GM12872 (cell line): ENCODE data around the gene RBM20.

Experiments used
- CTCF ChIP-seq: IDR thresholded peaks from 3 replicates; pipeline ENCODE4 v1.5.1; 2011; ENCODE audit warnings: low read depth, mild to moderate bottlenecking, low read length, moderate library complexity; ENCODE audit not compliant: insufficient read depth

RBM20 gene

GRCh38 chr10:110694820-110695538, 50.8 kb downstream of the RBM20 start:
- no peak for TF ChIP-seq CTCF

- no peak for TF ChIP-seq CTCF
Observed at GRCh38 chr10:110695539-110695886, 51.4 kb downstream of the RBM20 start.

GRCh38 chr10:110696436-110696835, 52.3 kb downstream of the RBM20 start:
- TF ChIP-seq CTCF: no peak

GRCh38 chr10:110698340-110698739, 54.2 kb downstream of the RBM20 start:
- no peak for TF ChIP-seq CTCF

- TF ChIP-seq CTCF: no peak
Observed at GRCh38 chr10:110698782-110699201, 54.7 kb downstream of the RBM20 start.

- TF ChIP-seq CTCF: no peak
Observed at GRCh38 chr10:110699859-110700468, 55.8 kb downstream of the RBM20 start.

- TF ChIP-seq CTCF: no peak
Observed at GRCh38 chr10:110700947-110701616, 56.9 kb downstream of the RBM20 start.
